HepG2 (cell line): ENCODE data around the gene RPL26. TPM values are rescaled to one million over a fixed set of nuclear protein-coding genes. Genes with fewer than 3 reads are reported as not detected.

ENCODE experiments used
- ERF ChIP-seq: IDR thresholded peaks from 2 replicates; pipeline ENCODE4 v1.6.1; 2018; ENCODE audit warnings: missing biosample characterization, missing genetic modification reagents
- EZH2 ChIP-seq: conservative IDR thresholded peaks from 2 replicates; pipeline ENCODE4 v1.6.1; 2012; ENCODE audit warnings: mild to moderate bottlenecking, low read depth, low read length, moderate library complexity
- FOXO4 ChIP-seq: sonication (generic); formaldehyde crosslinking; conservative IDR thresholded peaks from 2 replicates; pipeline ENCODE4 v1.8.1; 2023; ENCODE audit warnings: missing genetic modification reagents
- FOXP4 ChIP-seq: sonication (generic); formaldehyde crosslinking; IDR thresholded peaks from 2 replicates; pipeline ENCODE4 v1.4.0; 2020; ENCODE audit warnings: missing genetic modification reagents
- HOXA9 ChIP-seq: sonication (generic); formaldehyde crosslinking; IDR thresholded peaks from 2 replicates; pipeline ENCODE4 v1.8.1; 2022; ENCODE audit warnings: missing genetic modification reagents, mild to moderate bottlenecking, moderate library complexity, borderline replicate concordance
- KDM5A ChIP-seq: fragments of 200-600 bp; sonication (generic); IDR thresholded peaks from 2 replicates; pipeline ENCODE4 v1.7.0; 2018; ENCODE audit warnings: antibody characterized with exemption, mild to moderate bottlenecking, low read length, borderline replicate concordance
- MXD4 ChIP-seq: IDR thresholded peaks from 2 replicates; pipeline ENCODE4 v1.6.1; 2016; ENCODE audit warnings: mild to moderate bottlenecking, missing biosample characterization, missing genetic modification reagents
- POGK ChIP-seq: sonication (generic); formaldehyde crosslinking; conservative IDR thresholded peaks from 2 replicates; pipeline ENCODE4 v1.8.0; 2022; ENCODE audit warnings: mild to moderate bottlenecking, moderate library complexity, missing genetic modification reagents
- ZMYM4 ChIP-seq: sonication (generic); formaldehyde crosslinking; IDR thresholded peaks from 2 replicates; pipeline ENCODE4 v1.8.1; 2023; ENCODE audit warnings: mild to moderate bottlenecking, missing genetic modification reagents
- ZNF318 ChIP-seq: sonication (generic); formaldehyde crosslinking; IDR thresholded peaks from 2 replicates; pipeline ENCODE4 v1.4.0; 2020; ENCODE audit warnings: mild to moderate bottlenecking, missing genetic modification reagents
- ZNF503 ChIP-seq: sonication (generic); formaldehyde crosslinking; IDR thresholded peaks from 2 replicates; pipeline ENCODE4 v1.4.0; 2020; ENCODE audit warnings: missing genetic modification reagents
- ZNF83 ChIP-seq: sonication (generic); formaldehyde crosslinking; IDR thresholded peaks from 2 replicates; pipeline ENCODE4 v1.4.0; 2020; ENCODE audit warnings: missing genetic modification reagents, mild to moderate bottlenecking, borderline replicate concordance
- polyA plus RNA-seq, 8 experiments: library from polyadenylated mRNA; depleted of rRNA in 3 of 8; stranded (reverse) in 7 of 8; unstranded in 1 of 8; fragments of >200 nt; fragmentation: Illumina TruSeq in 4 of 8; extraction: Trizol in 4 of 8; gene quantifications; 2 replicates each; pipeline versions ENCODE4 v1.2.1 to v1.2.3, GENCODE V29; 2011 to 2016; ENCODE audit warnings: low read depth in 4 of 8, missing spikeins in 1 of 8, mixed read lengths in 1 of 8; ENCODE audit not compliant: insufficient read depth in 1 of 8
- total RNA-seq, 5 experiments: library from RNA; depleted of rRNA; stranded (reverse); fragments of >200 nt; fragmentation: Illumina TruSeq; extraction: Trizol; gene quantifications; 2 replicates each; pipeline ENCODE4 v1.2.3, GENCODE V29; 2016; ENCODE audit warnings: low read depth in 1 of 5

The RPL26 gene
- total and polyA plus RNA-seq, 2 of the 13 experiments (the other 11 are each of a cell fraction or from before 2014, with no cell fraction given) = 2,817 to 3,529 TPM

GRCh38 chr17:8376271-8377067 is 6.5 kb downstream of the RPL26 start, which contains the start of gene KRABD2 (continued):
- peak; percentile 84 for TF ChIP-seq POGK (CRISPR knock-in tag)
- TF ChIP-seq ERF (CRISPR knock-in tag) = peak; percentile 53
- TF ChIP-seq KDM5A = no peak
- 0 out of 2 replicates have a peak, but pooled peaks have one; percentile 45 for TF ChIP-seq ZNF318
- peak; percentile 67; the same call in 1 of the 2 replicates for TF ChIP-seq MXD4 (CRISPR knock-in tag)
- no peak; the same call in none of the 2 replicates for TF ChIP-seq ZMYM4 (CRISPR knock-in tag)
- TF ChIP-seq ZNF83 (CRISPR knock-in tag) = no peak
- peak; percentile 65 for TF ChIP-seq FOXP4 (CRISPR knock-in tag)
- TF ChIP-seq EZH2 = no peak
- no peak for TF ChIP-seq FOXO4 (CRISPR knock-in tag)
- peak; percentile 69; the same call in 1 of the 2 replicates for TF ChIP-seq HOXA9 (CRISPR knock-in tag)
- TF ChIP-seq ZNF503 (CRISPR knock-in tag) = peak; percentile 40; the same call in 1 of the 2 replicates
